Colonic mucosa (tissue), 4 donors: ENCODE data around the gene UPP1. TPM values are rescaled to one million over a fixed set of nuclear protein-coding genes. Genes with fewer than 3 reads are reported as not detected.
A peak's percentile ranks its signal among the peaks of the same experiment; 100 is the strongest.
"Not testable (repeated sequence)": the region's sequence is repeated elsewhere in the genome, so short reads cannot be mapped to it uniquely, and the experiment has no call there.

Experiments
- DNase-seq: peaks from one replicate; pipeline ENCODE4 v3.0.0-alpha.2; 2020
- H3K27ac ChIP-seq: fragments of 200-600 bp; one replicate; pipeline ENCODE4 v1.8.0; 2021
- H3K27me3 ChIP-seq: fragments of 200-600 bp; one replicate; pipeline ENCODE4 v1.8.0; 2021
- H3K36me3 ChIP-seq: fragments of 200-600 bp; one replicate; pipeline ENCODE4 v1.8.0; 2021
- H3K4me1 ChIP-seq: fragments of 200-600 bp; one replicate; pipeline ENCODE4 v1.8.0; 2021; ENCODE audit warnings: mild to moderate bottlenecking
- H3K4me3 ChIP-seq: fragments of 200-600 bp; one replicate; pipeline ENCODE4 v1.8.0; 2021
- H3K9ac ChIP-seq, 2 donors: one replicate each; pipeline ENCODE4 v1.7.0; 2013; ENCODE audit warnings: control low read depth in 2 of 2, low read depth in 2 of 2, low read length in 2 of 2
- H3K9me3 ChIP-seq: fragments of 200-600 bp; one replicate; pipeline ENCODE4 v1.8.0; 2021
- CTCF ChIP-seq: fragments of 200-600 bp; IDR thresholded peaks from one replicate; pipeline ENCODE4 v1.8.0; 2022; ENCODE audit warnings: antibody characterized with exemption, mild to moderate bottlenecking
- intact Hi-C: fragments of 100-400 bp; cut with DNase I; formaldehyde crosslinking; loops from one replicate; pipeline ENCODE4 v1.14.1; 2022
- total RNA-seq, 2 donors: library from RNA; stranded (reverse); fragmentation: NEBNext Ultra II Directional in 1 of 2; extraction: Animal tissue kit (Norgen Biotek cat#: 25700) in 1 of 2; gene quantifications; one replicate each; pipeline ENCODE4 v1.2.1, GENCODE V29; 2021
- donor health status: healthy.
- donor health status: DM: no; HTN: no; CAD: no.
- donor health status: DM: no; HTN: no; CAD: no.

The UPP1 gene
- total RNA-seq, 2 donors from 2014 or later = 34.0 to 41.9 TPM

GRCh38 chr7:48074204-48074654 is 14.8 kb upstream of the UPP1 start:
- no peaks in the 10 kb centered on the region for H3K27me3 ChIP-seq
- intact Hi-C loops = no loop called here
- H3K27ac ChIP-seq = no peak overlapping the region
- no peak for DNase-seq
- no peaks in the 10 kb centered on the region for H3K36me3 ChIP-seq
- no peaks in the 10 kb centered on the region for H3K9me3 ChIP-seq
- no peak overlapping the region for H3K4me3 ChIP-seq
- H3K9ac ChIP-seq = no peak overlapping the region
- H3K4me1 ChIP-seq = no peaks in the 10 kb centered on the region
- TF ChIP-seq CTCF = no peak

- intact Hi-C loops = no loop called here
- Histone ChIP-seq H3K4me3 (no peak overlapping the region), H3K27ac (no peak overlapping the region), H3K27me3 (no peaks in the 10 kb centered on the region), H3K9me3 (no peaks in the 10 kb centered on the region), H3K4me1 (no peaks in the 10 kb centered on the region), H3K9ac (no peak overlapping the region), H3K36me3 (no peaks in the 10 kb centered on the region)
- TF ChIP-seq CTCF = no peak
- DNase-seq = no peak
Observed at GRCh38 chr7:48077423-48077822, 11.6 kb upstream of the UPP1 start.

GRCh38 chr7:48078470-48078869 is 10.6 kb upstream of the UPP1 start:
- H3K27me3 ChIP-seq = no peaks in the 10 kb centered on the region
- no peak overlapping the region for H3K9ac ChIP-seq
- no peaks in the 10 kb centered on the region for H3K9me3 ChIP-seq
- no peaks in the 10 kb centered on the region for H3K36me3 ChIP-seq
- no peak for DNase-seq
- intact Hi-C loops = no loop called here
- no peak overlapping the region for H3K4me3 ChIP-seq
- no peaks in the 10 kb centered on the region for H3K4me1 ChIP-seq
- H3K27ac ChIP-seq = peak overlapping the region; percentile 2
- no peak for TF ChIP-seq CTCF

GRCh38 chr7:48082378-48082777 is 6.7 kb upstream of the UPP1 start:
- DNase-seq, H3K36me3 ChIP-seq, H3K9me3 ChIP-seq, H3K4me1 ChIP-seq, intact Hi-C loops, H3K4me3 ChIP-seq, H3K9ac ChIP-seq, H3K27me3 ChIP-seq: not testable (repeated sequence)
- H3K27ac ChIP-seq = peak overlapping the region; percentile 19

- intact Hi-C loops = no loop called here
- H3K36me3 ChIP-seq = no peaks in the 10 kb centered on the region
- no peak overlapping the region for H3K4me3 ChIP-seq
- no peaks in the 10 kb centered on the region for H3K9me3 ChIP-seq
- DNase-seq = no peak
- peaks cover 2% of the 10 kb centered on the region for H3K4me1 ChIP-seq
- TF ChIP-seq CTCF = no peak
- no peak overlapping the region for H3K9ac ChIP-seq
- H3K27me3 ChIP-seq = no peaks in the 10 kb centered on the region
- H3K27ac ChIP-seq = peak overlapping the region; percentile 19
Observed at GRCh38 chr7:48083114-48083830, 5.8 kb upstream of the UPP1 start.

GRCh38 chr7:48084727-48085432 is 4.2 kb upstream of the UPP1 start:
- intact Hi-C loops = no loop called here
- Histone ChIP-seq H3K9me3 (no peaks in the 10 kb centered on the region), H3K27ac (peak overlapping the region; percentile 35), H3K27me3 (no peaks in the 10 kb centered on the region), H3K4me3 (no peak overlapping the region), H3K9ac (peak overlapping the region in 1 of 2 donors; percentile 19), H3K4me1 (peaks cover 3% of the 10 kb centered on the region), H3K36me3 (no peaks in the 10 kb centered on the region)
- DNase-seq = peak; percentile 57
- no peak for TF ChIP-seq CTCF
